SK-N-SH treated with all-trans-retinoic acid at 6 μM for 48 hours (cell line): ENCODE measurements around the gene SUPT3H.

Source experiments
- ATAC-seq: fragments of 200-7000 bp; cut with Tn5 transposase; 3 replicates; pipeline ENCODE4 v1.9.1; 2020; ENCODE audit warnings: mild to moderate bottlenecking, moderate library complexity
- ARNTL ChIP-seq: fragments of 450-650 bp; formaldehyde crosslinking; IDR thresholded peaks from 2 replicates; pipeline ENCODE4 v1.5.0; 2020; ENCODE audit warnings: low read depth, mild to moderate bottlenecking, moderate library complexity, borderline replicate concordance
- BACH2 ChIP-seq: fragments of 250-450 bp; sonication (Bioruptor Pico); IDR thresholded peaks from 2 replicates; pipeline ENCODE4 v1.9.0; 2021; ENCODE audit warnings: mild to moderate bottlenecking, borderline replicate concordance
- CREB5 ChIP-seq: fragments of 250-450 bp; sonication (Bioruptor Pico); IDR thresholded peaks from 2 replicates; pipeline ENCODE4 v1.5.1; 2020; ENCODE audit warnings: low read depth, mild to moderate bottlenecking, moderate library complexity
- CSDC2 ChIP-seq: fragments of 250-450 bp; sonication (Bioruptor Pico); IDR thresholded peaks from 2 replicates; pipeline ENCODE4 v1.5.0; 2020; ENCODE audit warnings: mild to moderate bottlenecking, moderate library complexity
- CSRNP3 ChIP-seq: fragments of 250-450 bp; sonication (Bioruptor Pico); IDR thresholded peaks from 2 replicates; pipeline ENCODE4 v1.5.1; 2021; ENCODE audit warnings: mild to moderate bottlenecking, moderate library complexity
- ESRRG ChIP-seq: fragments of 250-450 bp; sonication (Bioruptor Pico); IDR thresholded peaks from 2 replicates; pipeline ENCODE4 v1.6.1; 2021; ENCODE audit warnings: mild to moderate bottlenecking
- ISL1 ChIP-seq: fragments of 250-450 bp; sonication (Bioruptor Pico); IDR thresholded peaks from 2 replicates; pipeline ENCODE4 v2.1.2; 2022; ENCODE audit warnings: mild to moderate bottlenecking, moderate library complexity
- OSR1 ChIP-seq: fragments of 250-450 bp; sonication (Bioruptor Pico); IDR thresholded peaks from 2 replicates; pipeline ENCODE4 v1.8.0; 2022; ENCODE audit warnings: moderate library complexity, mild to moderate bottlenecking, inconsistent platforms
- PATZ1 ChIP-seq: fragments of 250-450 bp; sonication (Bioruptor Pico); IDR thresholded peaks from 2 replicates; pipeline ENCODE4 v1.8.0; 2020; ENCODE audit warnings: mild to moderate bottlenecking, moderate library complexity, borderline replicate concordance
- POU6F1 ChIP-seq: fragments of 250-450 bp; sonication (Bioruptor Pico); IDR thresholded peaks from 2 replicates; pipeline ENCODE4 v1.8.0; 2021; ENCODE audit warnings: low read depth, mild to moderate bottlenecking, moderate library complexity, borderline replicate concordance
- PPARA ChIP-seq: fragments of 250-450 bp; sonication (Bioruptor Pico); IDR thresholded peaks from 2 replicates; pipeline ENCODE4 v1.5.0; 2020; ENCODE audit warnings: mild to moderate bottlenecking, borderline replicate concordance
- RARB ChIP-seq: fragments of 250-450 bp; sonication (Bioruptor Pico); IDR thresholded peaks from 2 replicates; pipeline ENCODE4 v1.8.0; 2021; ENCODE audit warnings: mild to moderate bottlenecking, moderate library complexity
- SNAI2 ChIP-seq: fragments of 250-450 bp; sonication (Bioruptor Pico); IDR thresholded peaks from 2 replicates; pipeline ENCODE4 v1.5.0; 2020; ENCODE audit warnings: mild to moderate bottlenecking, moderate library complexity
- TCF4 ChIP-seq: fragments of 250-450 bp; sonication (Bioruptor Pico); IDR thresholded peaks from 2 replicates; pipeline ENCODE4 v1.8.0; 2021; ENCODE audit warnings: mild to moderate bottlenecking, moderate library complexity, borderline replicate concordance
- TOX ChIP-seq: fragments of 250-450 bp; sonication (Bioruptor Pico); IDR thresholded peaks from 2 replicates; pipeline ENCODE4 v1.8.0; 2021; ENCODE audit warnings: mild to moderate bottlenecking, moderate library complexity, borderline replicate concordance
- TSHZ2 ChIP-seq: fragments of 250-450 bp; sonication (Bioruptor Pico); IDR thresholded peaks from 2 replicates; pipeline ENCODE4 v1.5.0; 2020; ENCODE audit warnings: mild to moderate bottlenecking, moderate library complexity
- ZC3H10 ChIP-seq: fragments of 250-450 bp; sonication (Bioruptor Pico); IDR thresholded peaks from 2 replicates; pipeline ENCODE4 v1.5.1; 2021; ENCODE audit warnings: mild to moderate bottlenecking, moderate library complexity
- ZFP3 ChIP-seq: fragments of 250-450 bp; sonication (Bioruptor Pico); IDR thresholded peaks from 2 replicates; pipeline ENCODE4 v1.5.0; 2020; ENCODE audit warnings: mild to moderate bottlenecking, moderate library complexity
- ZFP30 ChIP-seq: fragments of 450-650 bp; formaldehyde crosslinking; IDR thresholded peaks from 2 replicates; pipeline ENCODE4 v1.5.0; 2022; ENCODE audit warnings: mild to moderate bottlenecking, moderate library complexity
- ZNF565 ChIP-seq: fragments of 450-650 bp; formaldehyde crosslinking; conservative IDR thresholded peaks from 2 replicates; pipeline ENCODE4 v1.5.0; 2020; ENCODE audit warnings: low read depth, mild to moderate bottlenecking, moderate library complexity
- ZNF70 ChIP-seq: fragments of 450-650 bp; formaldehyde crosslinking; IDR thresholded peaks from 2 replicates; pipeline ENCODE4 v1.5.0; 2020; ENCODE audit warnings: mild to moderate bottlenecking, moderate library complexity
- ZNF8 ChIP-seq: fragments of 450-650 bp; formaldehyde crosslinking; IDR thresholded peaks from 2 replicates; pipeline ENCODE4 v1.5.0; 2020; ENCODE audit warnings: mild to moderate bottlenecking, moderate library complexity

Gene SUPT3H

GRCh38 chr6:44897316-44897715, 480.4 kb downstream of the SUPT3H start:
- TF ChIP-seq ZNF565 (no peak), ZFP3 (CRISPR knock-in tag) (no peak), PPARA (no peak), SNAI2 (no peak), CREB5 (no peak), TSHZ2 (CRISPR knock-in tag) (no peak), OSR1 (CRISPR knock-in tag) (no peak), ISL1 (CRISPR knock-in tag) (no peak), CSDC2 (CRISPR knock-in tag) (no peak), TCF4 (no peak)
- no peak for ATAC-seq

GRCh38 chr6:44896701-44897100, 481.0 kb downstream of the SUPT3H start:
- no peak; the same call in 2 of the 3 replicates for ATAC-seq
- no peak for TF ChIP-seq ZNF70 (CRISPR knock-in tag)
- TF ChIP-seq POU6F1 (CRISPR knock-in tag) = no peak
- TF ChIP-seq TOX = no peak
- TF ChIP-seq ESRRG = no peak
- TF ChIP-seq CSDC2 (CRISPR knock-in tag) = no peak
- TF ChIP-seq ZC3H10 (CRISPR knock-in tag) = no peak
- TF ChIP-seq BACH2 (CRISPR knock-in tag) = no peak
- TF ChIP-seq CREB5 = no peak
- TF ChIP-seq ZNF8 (CRISPR knock-in tag) = no peak
- no peak for TF ChIP-seq ZNF565
- TF ChIP-seq ZFP30 (CRISPR knock-in tag) = no peak
- no peak for TF ChIP-seq ARNTL (CRISPR knock-in tag)
- TF ChIP-seq CSRNP3 (CRISPR knock-in tag) = no peak
- no peak for TF ChIP-seq PATZ1 (CRISPR knock-in tag)
- no peak for TF ChIP-seq ISL1 (CRISPR knock-in tag)
- TF ChIP-seq PPARA = no peak
- TF ChIP-seq TSHZ2 (CRISPR knock-in tag) = no peak
- no peak for TF ChIP-seq RARB (CRISPR knock-in tag)
- TF ChIP-seq ZFP3 (CRISPR knock-in tag) = no peak
- no peak for TF ChIP-seq SNAI2
- TF ChIP-seq, all 23 proteins: peak for 0
